Measurements from ENCODE around the gene SH3BP4.
"Not testable (repeated sequence)": the region's sequence is repeated elsewhere in the genome, so short reads cannot be mapped to it uniquely, and the experiment has no call there.

SH3BP4 gene

GRCh38 chr2:235001237-235002133 lies 49.7 kb downstream of the SH3BP4 start:
- DNase-seq: no peak

DNA sequence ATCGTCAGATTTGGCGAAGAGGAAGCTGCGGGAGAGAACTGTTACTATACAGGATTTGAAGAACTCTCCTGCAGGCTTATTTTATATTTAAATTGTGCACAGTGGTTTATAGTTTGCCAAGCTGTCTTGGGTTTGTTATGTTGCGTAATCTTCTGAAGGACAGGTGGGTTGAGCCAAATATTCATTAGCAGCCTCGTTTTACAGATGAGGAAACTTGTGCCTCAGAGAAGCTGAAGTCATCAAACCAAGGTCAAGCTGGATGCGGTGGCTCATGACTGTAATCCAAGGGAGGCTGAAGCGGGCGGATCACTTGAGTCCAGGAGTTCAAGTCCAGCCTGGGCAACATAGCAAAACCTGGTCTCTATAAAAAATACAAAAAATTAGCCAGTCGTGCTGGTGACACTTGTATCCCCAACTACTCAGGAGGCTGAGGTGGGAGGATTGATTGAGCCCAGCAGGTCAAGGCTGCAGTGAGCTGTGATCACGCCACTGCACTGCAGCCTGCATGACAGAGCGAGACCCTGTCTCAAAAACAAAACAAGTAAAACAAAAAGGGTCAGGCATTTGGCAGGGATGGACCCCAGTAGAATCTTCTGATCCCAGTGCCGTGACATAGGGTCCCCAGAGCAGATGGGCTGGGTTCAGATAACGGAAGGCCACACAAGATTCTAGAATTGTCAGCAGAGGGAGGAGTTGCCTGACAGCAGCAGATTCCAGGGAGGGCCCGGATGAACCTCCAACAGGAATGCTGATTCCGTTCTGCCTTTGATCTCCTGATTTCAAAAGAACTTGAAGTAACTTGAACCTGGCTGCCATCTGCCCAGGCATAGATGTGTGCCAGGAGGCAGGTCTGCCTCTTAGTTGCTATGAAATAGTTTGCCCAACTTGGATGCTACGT lies 50.6 kb downstream of the SH3BP4 start:
- DNase-seq: no peak

DNA sequence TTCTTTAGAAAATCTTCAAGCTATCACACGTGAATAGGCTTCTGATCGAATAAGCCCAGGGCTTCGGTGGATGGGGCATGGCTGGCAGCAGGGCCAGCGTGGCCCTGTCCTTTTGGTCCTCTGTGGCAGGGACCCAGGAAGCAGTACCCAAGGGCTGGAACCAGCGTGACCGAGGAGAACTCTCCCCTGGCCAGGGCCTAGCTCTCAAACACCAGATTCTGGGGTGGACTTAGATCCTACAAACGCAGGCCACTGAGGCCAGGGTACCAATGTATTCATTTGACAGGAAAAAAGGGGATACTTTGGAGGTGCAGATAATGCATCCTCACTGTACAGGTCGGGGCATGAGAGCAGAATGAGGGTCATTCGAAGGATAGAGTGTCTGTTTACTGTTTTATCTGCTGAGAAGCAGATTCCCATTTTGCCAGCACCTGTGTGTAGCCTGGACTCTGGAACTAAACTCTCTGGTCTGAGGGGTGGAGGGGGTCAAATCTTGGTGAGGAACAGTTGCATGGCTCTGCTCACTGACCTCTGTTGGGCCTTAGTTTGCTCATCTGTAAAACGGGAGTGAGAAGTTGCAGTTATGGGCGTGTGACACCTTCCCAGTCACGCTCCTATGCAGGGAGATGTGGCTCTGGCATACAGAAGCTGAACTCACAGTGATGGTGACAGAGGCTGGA lies 51.4 kb downstream of the SH3BP4 start:
- DNase-seq: no peak

- DNase-seq: no peak
Measured at GRCh38 chr2:235004329-235004903, 52.6 kb downstream of the SH3BP4 start.

DNA sequence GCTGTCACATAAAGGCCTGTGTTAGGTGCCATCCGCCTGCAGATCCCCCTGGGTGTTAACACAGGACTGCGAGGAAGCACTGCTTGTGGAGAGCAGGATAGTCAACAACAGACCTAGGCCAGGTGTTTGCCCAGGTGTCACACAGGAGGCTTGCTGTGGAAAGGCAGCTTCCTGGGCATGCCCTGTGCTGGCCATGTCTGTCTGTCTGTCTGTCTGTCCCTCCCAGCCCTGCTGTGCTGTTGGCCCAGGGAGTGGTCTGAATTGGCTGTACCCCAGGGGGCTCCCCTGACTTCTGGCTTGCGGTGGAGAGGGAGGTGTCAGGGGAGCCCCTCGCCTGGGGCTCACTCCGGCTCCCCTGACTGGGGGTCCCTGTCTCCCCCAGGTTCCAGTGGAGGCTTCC lies 53.2 kb downstream of the SH3BP4 start:
- DNase-seq: no peak

DNA sequence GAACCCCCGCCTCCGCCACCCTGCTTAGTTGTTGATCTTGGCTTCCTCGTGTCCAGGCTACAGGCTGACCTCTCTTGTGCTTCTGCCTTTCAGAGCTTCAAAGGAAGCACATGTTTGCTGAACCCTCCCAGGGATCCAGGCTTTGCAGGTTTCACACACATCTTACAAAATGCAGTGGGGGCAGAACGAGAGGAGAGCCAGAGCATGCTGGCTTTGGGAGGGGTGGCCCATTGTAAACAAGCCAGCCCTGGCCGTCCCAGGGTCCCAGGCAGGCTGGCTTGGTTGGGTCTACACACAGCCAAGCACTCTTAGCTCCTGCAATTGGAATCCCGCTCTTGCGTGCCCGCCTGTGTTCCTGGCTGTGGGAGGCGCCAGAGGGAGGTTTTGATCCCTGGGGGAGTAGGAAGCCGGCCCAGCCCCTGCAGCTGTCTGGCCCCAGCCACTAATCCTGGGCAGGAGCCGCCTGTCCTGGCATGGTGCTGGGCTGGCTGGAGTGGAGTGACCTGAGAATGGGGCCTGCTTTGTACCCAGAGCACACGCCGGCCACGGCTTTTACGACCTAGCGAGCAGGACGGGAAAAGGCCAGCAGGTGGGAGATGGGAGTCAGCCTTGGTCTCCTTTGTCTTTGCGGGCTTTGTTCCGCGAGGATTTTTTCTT lies 53.9 kb downstream of the SH3BP4 start:
- DNase-seq: no peak

DNA sequence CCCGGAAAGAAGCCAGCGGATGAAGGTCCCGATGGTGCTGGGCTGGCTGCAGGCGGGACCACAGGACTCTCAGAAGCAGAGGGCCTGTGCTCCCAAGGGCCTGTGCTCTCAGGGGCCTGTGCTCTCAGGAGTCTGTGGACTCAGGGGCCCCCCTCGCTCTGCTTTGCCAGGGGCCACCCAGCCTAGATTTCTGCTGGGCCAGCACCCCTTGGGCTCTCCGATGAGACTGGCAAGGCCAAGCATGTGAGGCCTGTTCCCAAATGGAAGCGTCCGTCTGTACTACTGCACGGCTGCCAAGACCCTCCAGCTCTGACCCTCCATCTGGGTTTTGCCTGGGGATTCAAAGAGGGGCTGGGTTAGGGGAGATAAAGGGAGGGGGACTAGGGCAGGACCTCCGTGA lies 54.6 kb downstream of the SH3BP4 start:
- no peak for DNase-seq

DNA sequence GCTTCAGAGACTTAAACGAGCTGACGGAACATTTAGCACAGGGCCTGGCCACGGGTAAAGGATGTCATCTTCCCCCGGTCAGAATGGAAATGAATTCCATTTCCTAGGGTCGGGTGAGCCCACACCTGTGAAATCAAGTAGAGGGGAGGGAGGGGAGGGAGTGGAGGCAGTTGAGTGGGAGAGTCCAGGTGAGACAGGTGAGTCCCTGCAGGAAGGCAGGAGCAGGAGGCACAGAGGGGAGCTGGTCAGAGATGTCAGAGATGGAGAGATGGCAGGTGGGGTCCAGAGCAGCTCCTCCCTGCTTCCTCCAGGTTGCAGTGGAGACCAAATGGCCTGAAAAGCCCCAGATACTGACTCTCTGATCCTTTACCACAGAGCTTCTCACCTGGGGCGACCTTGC lies 55.2 kb downstream of the SH3BP4 start:
- DNase-seq: no peak

- DNase-seq: no peak
Measured at GRCh38 chr2:235007664-235008457, 56.0 kb downstream of the SH3BP4 start.

DNA sequence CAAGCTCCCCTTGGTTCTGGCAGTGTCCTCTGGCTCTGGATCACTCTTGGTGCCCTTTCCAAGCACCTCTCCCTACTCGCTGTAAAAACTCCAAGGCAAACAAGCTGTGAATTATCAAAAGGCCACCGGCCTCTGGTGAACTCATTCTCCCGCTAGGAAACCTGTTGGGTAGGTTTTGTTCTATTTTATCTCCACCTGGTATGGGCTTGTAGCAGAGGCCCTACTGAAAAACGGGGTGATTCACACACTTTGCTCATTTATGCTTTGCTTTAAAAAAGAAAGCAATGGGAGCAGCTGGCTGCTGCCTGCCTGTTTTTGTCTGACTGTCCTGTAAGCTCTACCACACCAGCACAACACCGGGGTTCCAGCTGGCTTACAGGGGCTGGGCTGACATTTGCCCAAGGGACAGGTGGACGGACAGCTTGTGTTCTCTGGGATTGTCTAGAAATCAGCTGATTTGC lies 56.8 kb downstream of the SH3BP4 start:
- DNase-seq: no peak

DNA sequence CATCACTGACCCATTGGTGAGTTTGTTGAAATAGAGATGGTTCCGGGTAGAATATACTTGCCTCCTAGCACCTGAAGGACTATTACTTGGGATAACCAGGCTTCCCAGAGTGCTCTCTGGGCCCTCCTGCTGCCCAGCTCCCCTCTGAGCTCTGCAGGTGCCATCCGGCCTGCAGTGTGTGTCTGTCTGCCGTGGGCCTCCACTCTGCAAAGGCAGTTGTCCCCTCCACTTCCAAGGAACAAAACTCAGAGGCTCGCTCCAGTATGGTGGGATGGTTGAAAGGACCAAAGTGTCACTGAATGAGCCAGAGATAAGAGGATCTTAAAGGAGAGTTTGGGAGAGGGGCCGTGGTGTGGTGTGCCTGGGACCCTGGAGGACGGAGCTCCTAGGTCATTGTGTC lies 57.3 kb downstream of the SH3BP4 start:
- DNase-seq: no peak

DNA sequence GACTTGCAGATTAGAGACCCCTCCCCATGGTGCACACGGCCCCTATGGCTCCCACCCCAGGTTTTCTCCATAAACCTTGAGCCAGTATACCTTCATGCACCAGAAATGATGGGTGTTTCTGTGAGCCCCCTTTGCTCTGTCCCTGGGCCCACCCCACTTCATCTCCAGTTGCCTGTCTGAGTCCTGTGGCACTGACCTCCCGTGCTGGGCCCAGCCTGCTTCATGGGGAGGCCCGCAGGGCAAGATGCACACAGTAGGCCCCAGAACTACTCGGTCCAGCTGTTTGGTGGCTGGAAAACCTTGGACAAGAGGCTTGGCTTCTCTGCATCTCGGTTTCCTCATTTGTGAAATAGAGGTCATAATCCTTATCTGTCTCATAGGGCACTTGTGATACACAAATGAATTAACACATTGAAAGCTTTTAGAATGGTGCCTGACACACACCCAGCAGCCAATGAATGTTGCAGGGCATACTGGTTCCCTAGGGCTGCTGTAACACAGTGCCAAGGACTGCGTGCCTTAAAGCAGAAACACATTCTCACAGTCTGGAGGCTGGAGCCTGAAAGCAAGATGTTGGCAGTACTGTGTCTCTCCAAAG lies 58.4 kb downstream of the SH3BP4 start:
- no peak for DNase-seq

DNA sequence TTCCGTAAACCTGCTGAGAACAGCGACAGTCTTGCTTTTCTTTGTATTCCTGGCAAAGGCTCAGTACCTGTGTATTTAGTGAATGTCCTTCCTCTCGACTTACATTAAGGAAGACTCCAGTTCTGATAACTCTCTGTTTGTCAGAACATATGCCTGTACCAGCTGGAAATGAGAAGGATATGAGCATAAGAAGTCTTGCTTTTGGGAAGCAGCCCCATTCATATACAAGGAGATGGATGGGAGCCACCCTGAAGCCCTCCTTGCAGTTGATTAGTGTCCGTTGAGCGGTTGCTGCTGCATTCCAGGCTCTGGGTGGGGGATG lies 59.8 kb downstream of the SH3BP4 start:
- no peak for DNase-seq

GRCh38 chr2:235011929-235012631 lies 60.3 kb downstream of the SH3BP4 start:
- no peak for DNase-seq

GRCh38 chr2:235017441-235017840 lies 65.6 kb downstream of the SH3BP4 start:
- no peak for DNase-seq

- DNase-seq: no peak
Measured at GRCh38 chr2:235018838-235019237, 67.0 kb downstream of the SH3BP4 start.

GRCh38 chr2:235020141-235020540 lies 68.3 kb downstream of the SH3BP4 start:
- not testable (repeated sequence) for DNase-seq

- DNase-seq: no peak
Measured at GRCh38 chr2:235021752-235022151, 69.9 kb downstream of the SH3BP4 start.

- no peak for DNase-seq
Measured at GRCh38 chr2:235024191-235024860, 72.5 kb downstream of the SH3BP4 start.
